Prostate gland (tissue), 2 donors: ENCODE measurements around the gene LPP. TPM values are rescaled to one million over a fixed set of nuclear protein-coding genes. Genes with fewer than 3 reads are reported as not detected.

Source experiments
- DNase-seq: peaks from one replicate; pipeline ENCODE4 v3.0.0-alpha.2; 2019; ENCODE audit warnings: low spot score
- H3K27ac ChIP-seq, 2 donors: fragments of 200-600 bp; sonication (generic); 2 replicates each; pipeline ENCODE4 v1.5.1; 2017 to 2019
- H3K27me3 ChIP-seq: fragments of 200-600 bp; sonication (generic); replicated peaks from 2 replicates; pipeline ENCODE4 v1.5.1; 2019; ENCODE audit not compliant: insufficient read depth
- H3K36me3 ChIP-seq, 2 donors: fragments of 200-600 bp; sonication (generic); 1 replicate in 1 of 2; 2 replicates in 1 of 2; pipeline versions ENCODE4 v1.5.1 to v1.8.1; 2017 to 2019
- H3K4me1 ChIP-seq: fragments of 200-600 bp; sonication (generic); replicated peaks from 2 replicates; pipeline ENCODE4 v1.5.1; 2019
- H3K4me3 ChIP-seq, 2 donors: fragments of 200-600 bp; sonication (generic); 2 replicates each; pipeline ENCODE4 v1.5.1; 2017 to 2019
- H3K9me3 ChIP-seq: fragments of 200-600 bp; sonication (generic); 2 replicates; pipeline ENCODE4 v1.5.1; 2017
- CTCF ChIP-seq, 4 experiments: fragments of 200-600 bp in 2 of 4; fragments of 450-650 bp in 2 of 4; sonication (generic) in 2 of 4; IDR thresholded peaks; 1 replicate in 3 of 4; 2 replicates in 1 of 4; pipeline ENCODE4 v1.5.1; 2016 to 2019; ENCODE audit warnings: antibody characterized with exemption in 4 of 4, mild to moderate bottlenecking in 2 of 4, moderate library complexity in 2 of 4
- POLR2A ChIP-seq: fragments of 450-650 bp; IDR thresholded peaks from one replicate; pipeline ENCODE4 v1.6.1; 2016; ENCODE audit warnings: antibody characterized with exemption, mild to moderate bottlenecking
- POLR2AphosphoS5 ChIP-seq: sonication (generic); formaldehyde crosslinking; IDR thresholded peaks from one replicate; pipeline ENCODE4 v1.6.1; 2017; ENCODE audit warnings: antibody characterized with exemption
- WGBS: methylation state at CpG from one replicate; pipeline ENCODE4 v1.1.5; 2018; 5-methylcytosine and 5-hydroxymethylcytosine counted together
- intact Hi-C: fragments of 100-400 bp; cut with DNase I; formaldehyde crosslinking; loops from one replicate; pipeline ENCODE4 v1.14.2; 2022
- total RNA-seq, 2 donors: library from RNA; depleted of rRNA; stranded (reverse); fragments of >200 nt; gene quantifications; one replicate each; pipeline ENCODE4 v1.1.0, GENCODE V29; 2016

The LPP gene
- total RNA-seq, 2 donors from 2014 or later = 219 to 248 TPM

GRCh38 chr3:188259596-188259995, 105.6 kb downstream of the LPP start:
- peak overlapping the region in 1 of 2 donors; percentile 4 for H3K27ac ChIP-seq
- H3K36me3 ChIP-seq = no peaks in the 10 kb centered on the region
- peaks cover 17% of the 10 kb centered on the region for H3K4me1 ChIP-seq
- TF ChIP-seq POLR2A = no peak
- TF ChIP-seq CTCF (IDR thresholded peaks at IDR 0.05) = no peak
- no peak for TF ChIP-seq POLR2AphosphoS5
- H3K4me3 ChIP-seq = no peak overlapping the region
- 82% methylated on average over 2 of the region's 2 CpGs for WGBS
- intact Hi-C loops = no loop called here
- no peaks in the 10 kb centered on the region for H3K27me3 ChIP-seq
- no peaks in the 10 kb centered on the region for H3K9me3 ChIP-seq
- DNase-seq = no peak

GRCh38 chr3:188261011-188261410, 107.1 kb downstream of the LPP start:
- intact Hi-C loops = no loop called here
- no peaks in the 10 kb centered on the region for H3K9me3 ChIP-seq
- DNase-seq = no peak
- TF ChIP-seq CTCF (IDR thresholded peaks at IDR 0.05) = no peak
- no peak for TF ChIP-seq POLR2AphosphoS5
- TF ChIP-seq POLR2A = no peak
- H3K4me3 ChIP-seq = no peak overlapping the region
- H3K4me1 ChIP-seq = peaks cover 26% of the 10 kb centered on the region
- WGBS = 68% methylated on average over 4 of the region's 4 CpGs
- H3K36me3 ChIP-seq = no peaks in the 10 kb centered on the region
- no peaks in the 10 kb centered on the region for H3K27me3 ChIP-seq
- peak overlapping the region; percentile 13 to 73 for H3K27ac ChIP-seq

GRCh38 chr3:188262488-188262887, 108.5 kb downstream of the LPP start:
- Histone ChIP-seq H3K9me3 (no peaks in the 10 kb centered on the region), H3K27me3 (no peaks in the 10 kb centered on the region), H3K4me3 (no peak overlapping the region), H3K27ac (peak overlapping the region; percentile 73 to 85), H3K4me1 (peaks cover 31% of the 10 kb centered on the region), H3K36me3 (no peaks in the 10 kb centered on the region)
- TF ChIP-seq POLR2AphosphoS5 = no peak
- TF ChIP-seq CTCF (IDR thresholded peaks at IDR 0.05) = no peak
- intact Hi-C loops = no loop called here
- WGBS = 74% methylated on average over 5 of the region's 5 CpGs
- no peak for DNase-seq

- Histone ChIP-seq H3K27me3 (no peaks in the 10 kb centered on the region), H3K4me1 (peaks cover 30% of the 10 kb centered on the region), H3K36me3 (no peaks in the 10 kb centered on the region), H3K9me3 (no peaks in the 10 kb centered on the region), H3K27ac (peak overlapping the region; percentile 73 to 85), H3K4me3 (no peak overlapping the region)
- no peak for DNase-seq
- intact Hi-C loops = no loop called here
- no peak for TF ChIP-seq POLR2A
- TF ChIP-seq POLR2AphosphoS5 = peak; percentile 64
- 65% methylated on average over 8 of the region's 8 CpGs for WGBS
Observed at GRCh38 chr3:188262913-188263683, 109.1 kb downstream of the LPP start.

GRCh38 chr3:188264226-188265207, 110.6 kb downstream of the LPP start:
- intact Hi-C loops = loop anchor here (2.0 to 5.0 kb wide), 4 partner anchors 42 to 522 kb away; partner anchors contain the start of gene LPP
- Histone ChIP-seq H3K36me3 (no peaks in the 10 kb centered on the region), H3K9me3 (no peaks in the 10 kb centered on the region), H3K27ac (peak overlapping the region; percentile 73 to 85), H3K27me3 (no peaks in the 10 kb centered on the region), H3K4me1 (peaks cover 33% of the 10 kb centered on the region), H3K4me3 (no peak overlapping the region)
- no peak for TF ChIP-seq CTCF (IDR thresholded peaks at IDR 0.05)
- TF ChIP-seq POLR2AphosphoS5 = no peak
- no peak for TF ChIP-seq POLR2A
- WGBS = 47% methylated on average over 7 of the region's 7 CpGs
- no peak for DNase-seq
